NB4 (cell line): ENCODE data around the gene PLCD1.

Experiments
- DNase-seq: peaks from one replicate; pipeline ENCODE4 v3.0.0; 2010; ENCODE audit warnings: low read depth
- H3K4me3 ChIP-seq: one replicate; pipeline ENCODE4 v1.5.1; 2011; ENCODE audit warnings: mild to moderate bottlenecking, low read depth, low read length, moderate library complexity
- MYC ChIP-seq: IDR thresholded peaks from 2 replicates; pipeline ENCODE4 v1.6.1; 2011; ENCODE audit warnings: low read depth, low read length
- POLR2A ChIP-seq: IDR thresholded peaks from 2 replicates; pipeline ENCODE4 v1.6.1; 2011; ENCODE audit warnings: mild to moderate bottlenecking; ENCODE audit not compliant: insufficient read length; ENCODE audit errors: extremely low read depth
- TF ChIP-seq, protein P1 (sequence below): IDR thresholded peaks from 2 replicates; pipeline ENCODE4 v1.6.1; 2011; ENCODE audit warnings: low read depth, low read length
- TF ChIP-seq, protein P2 (sequence below): IDR thresholded peaks from one replicate; pipeline ENCODE4 v1.5.1; 2012; ENCODE audit warnings: low read depth, low read length

Gene PLCD1

DNA sequence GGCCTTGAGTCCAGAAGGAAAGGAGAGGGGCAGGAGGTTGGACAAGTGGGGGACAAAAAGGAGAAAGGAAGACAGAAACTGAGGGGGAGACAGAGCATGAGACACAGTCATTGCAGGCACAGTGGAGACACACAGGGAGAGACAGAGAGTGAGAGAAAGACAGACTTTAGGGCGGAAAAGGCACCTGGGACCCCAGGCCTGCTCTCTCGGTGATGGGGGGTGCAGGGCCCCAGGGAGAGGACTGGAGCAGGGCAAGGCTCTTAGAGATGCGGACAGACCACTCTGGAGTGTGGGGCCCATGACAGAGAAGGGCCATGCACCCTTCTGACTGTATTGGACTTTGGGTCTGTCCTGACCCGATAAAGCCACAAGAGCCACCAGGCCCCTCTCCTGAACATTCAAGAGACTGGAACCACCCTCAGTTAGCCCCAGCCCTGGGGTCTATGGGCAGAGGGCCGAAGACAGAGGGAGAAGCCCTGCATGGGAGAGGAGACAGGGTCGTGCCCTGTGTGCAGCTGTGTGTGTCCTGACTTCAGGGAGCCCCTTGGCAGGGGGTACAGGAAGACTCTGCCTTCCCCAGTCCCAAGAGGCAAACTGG is 12.5 kb downstream of the PLCD1 start:
- TF ChIP-seq, protein P1, sequence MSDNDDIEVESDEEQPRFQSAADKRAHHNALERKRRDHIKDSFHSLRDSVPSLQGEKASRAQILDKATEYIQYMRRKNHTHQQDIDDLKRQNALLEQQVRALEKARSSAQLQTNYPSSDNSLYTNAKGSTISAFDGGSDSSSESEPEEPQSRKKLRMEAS, result no peak
- TF ChIP-seq, protein P2, sequence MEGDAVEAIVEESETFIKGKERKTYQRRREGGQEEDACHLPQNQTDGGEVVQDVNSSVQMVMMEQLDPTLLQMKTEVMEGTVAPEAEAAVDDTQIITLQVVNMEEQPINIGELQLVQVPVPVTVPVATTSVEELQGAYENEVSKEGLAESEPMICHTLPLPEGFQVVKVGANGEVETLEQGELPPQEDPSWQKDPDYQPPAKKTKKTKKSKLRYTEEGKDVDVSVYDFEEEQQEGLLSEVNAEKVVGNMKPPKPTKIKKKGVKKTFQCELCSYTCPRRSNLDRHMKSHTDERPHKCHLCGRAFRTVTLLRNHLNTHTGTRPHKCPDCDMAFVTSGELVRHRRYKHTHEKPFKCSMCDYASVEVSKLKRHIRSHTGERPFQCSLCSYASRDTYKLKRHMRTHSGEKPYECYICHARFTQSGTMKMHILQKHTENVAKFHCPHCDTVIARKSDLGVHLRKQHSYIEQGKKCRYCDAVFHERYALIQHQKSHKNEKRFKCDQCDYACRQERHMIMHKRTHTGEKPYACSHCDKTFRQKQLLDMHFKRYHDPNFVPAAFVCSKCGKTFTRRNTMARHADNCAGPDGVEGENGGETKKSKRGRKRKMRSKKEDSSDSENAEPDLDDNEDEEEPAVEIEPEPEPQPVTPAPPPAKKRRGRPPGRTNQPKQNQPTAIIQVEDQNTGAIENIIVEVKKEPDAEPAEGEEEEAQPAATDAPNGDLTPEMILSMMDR, result no peak
- TF ChIP-seq MYC, result no peak
- no peak for TF ChIP-seq POLR2A
- H3K4me3 ChIP-seq, result no peak overlapping the region
- no peak for DNase-seq

DNA sequence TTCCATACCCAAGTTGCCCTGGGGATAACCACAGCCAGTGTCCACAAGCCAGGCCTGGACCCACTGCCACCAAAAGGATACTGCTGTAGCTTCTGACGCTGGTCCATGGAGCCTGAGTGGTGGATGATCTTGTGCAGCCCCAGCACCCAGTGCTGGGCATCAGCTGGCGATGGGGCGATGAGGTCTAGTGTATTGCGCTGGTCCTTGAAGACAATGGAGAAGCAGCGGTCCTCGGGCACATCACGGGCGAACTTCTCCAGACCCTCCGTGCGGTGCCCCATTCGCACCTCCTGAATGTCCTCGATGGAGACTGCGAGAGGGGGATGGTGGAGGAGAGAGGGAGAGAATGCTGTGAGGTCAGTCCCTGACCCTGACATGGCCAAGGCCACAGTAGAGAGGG is 13.0 kb downstream of the PLCD1 start:
- TF ChIP-seq, protein P1, result no peak
- TF ChIP-seq MYC (no peak), POLR2A (no peak)
- DNase-seq, result no peak
- H3K4me3 ChIP-seq, result no peak overlapping the region

DNA sequence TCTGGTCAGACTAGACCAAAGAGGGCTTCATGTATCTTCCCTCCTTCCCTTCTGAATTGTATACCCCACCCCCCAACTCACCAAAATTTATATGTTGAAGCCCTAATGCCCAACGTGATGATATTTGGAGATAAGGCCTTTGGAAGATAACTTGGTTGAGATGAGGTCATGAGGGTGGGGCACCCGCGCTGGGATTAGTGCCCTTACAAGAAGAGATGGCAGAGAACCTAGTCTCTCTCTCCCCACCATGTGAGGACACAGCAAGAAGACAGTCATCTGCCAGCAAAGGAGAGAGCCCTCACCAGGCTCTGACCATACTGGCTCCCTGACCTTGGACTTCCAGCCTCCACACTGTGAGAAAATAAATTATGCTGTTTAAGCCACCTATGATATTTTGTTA is 13.5 kb downstream of the PLCD1 start:
- DNase-seq, result no peak
- TF ChIP-seq, protein P1, result no peak
- H3K4me3 ChIP-seq, result no peak overlapping the region

DNA sequence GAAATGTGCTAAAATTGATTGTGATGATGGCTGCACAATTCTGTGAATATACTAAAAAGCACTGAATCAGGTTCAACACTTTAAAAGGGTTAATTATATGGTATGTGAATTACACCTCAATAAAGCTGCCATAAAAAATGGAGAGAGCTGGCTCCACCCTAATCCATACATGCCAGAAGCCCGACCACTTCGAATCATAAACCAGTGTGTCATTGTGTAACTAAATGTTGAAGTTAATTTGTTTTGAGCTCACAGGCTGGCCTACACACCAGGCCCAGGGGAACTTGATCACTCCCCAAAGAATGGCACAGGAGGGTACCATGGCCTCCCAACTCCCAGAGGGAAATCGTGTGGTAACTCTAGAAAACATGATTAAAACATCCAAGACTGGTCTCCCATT is 14.0 kb downstream of the PLCD1 start:
- TF ChIP-seq, protein P1, result no peak
- no peak for TF ChIP-seq MYC
- TF ChIP-seq, protein P2, result no peak
- no peak for TF ChIP-seq POLR2A
- DNase-seq, result no peak
- H3K4me3 ChIP-seq, result no peak overlapping the region

DNA sequence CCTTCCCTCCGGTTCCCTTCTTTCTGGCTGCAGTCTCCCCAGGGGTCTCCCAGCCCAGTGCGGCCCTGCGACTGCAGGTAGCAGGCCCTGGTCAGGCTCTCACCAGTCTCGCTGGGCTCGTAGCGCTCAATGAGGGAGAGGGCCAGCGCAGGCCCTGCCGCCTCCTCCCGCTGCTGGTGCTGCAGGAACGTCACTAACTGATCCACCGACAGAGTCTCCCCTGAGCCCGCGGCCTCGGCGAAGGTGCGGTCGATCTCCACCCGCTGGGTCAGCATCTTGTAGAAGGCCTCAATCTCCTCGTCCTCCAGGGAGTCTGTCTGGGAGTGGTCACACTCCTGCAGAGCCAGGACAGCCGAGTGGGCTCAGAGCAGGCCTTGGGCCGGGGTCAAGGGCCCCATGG is 18.3 kb downstream of the PLCD1 start:
- TF ChIP-seq, protein P1, result no peak
- TF ChIP-seq MYC (no peak), POLR2A (no peak)
- TF ChIP-seq, protein P2, result no peak
- H3K4me3 ChIP-seq, result no peak overlapping the region
- DNase-seq, result no peak

DNA sequence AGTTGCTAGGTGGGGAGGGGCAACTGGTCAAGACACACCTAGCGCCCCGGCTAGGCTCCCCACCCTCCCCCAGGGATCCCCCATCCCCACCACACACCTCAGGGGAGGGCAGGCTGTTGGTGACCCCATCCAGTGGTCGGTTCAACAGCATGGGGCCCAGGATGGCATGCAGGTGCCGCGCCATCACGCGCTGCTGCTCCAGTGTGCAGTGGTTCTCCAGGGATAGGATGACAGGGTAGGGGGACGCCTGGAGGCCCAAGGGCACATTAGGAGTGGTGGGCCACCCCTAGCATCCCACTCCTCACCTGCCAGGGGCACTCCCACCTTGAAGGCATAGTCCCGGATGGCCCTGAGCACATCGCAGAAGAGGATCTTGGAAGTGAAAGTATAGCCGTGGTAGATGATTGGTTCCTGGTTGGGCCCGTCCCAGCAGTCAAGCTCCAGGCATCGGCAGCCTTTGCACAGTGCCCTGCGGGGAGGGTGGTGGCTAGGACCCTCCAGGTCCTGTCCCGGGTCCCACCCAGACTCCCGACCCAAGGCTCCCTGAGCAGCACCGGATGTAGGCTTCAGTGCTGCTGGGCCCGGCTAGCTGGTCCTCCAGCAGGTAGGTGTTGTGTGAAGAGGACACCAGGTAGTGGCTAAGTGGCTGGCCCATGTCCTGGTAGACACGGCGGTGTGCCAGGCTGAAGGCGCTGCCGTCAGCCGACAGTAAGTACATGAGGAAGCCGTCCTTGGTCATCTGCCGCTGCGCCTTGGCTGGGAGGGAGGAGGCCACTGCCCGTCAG is 19.4 kb downstream of the PLCD1 start:
- DNase-seq, result no peak
- no peak overlapping the region for H3K4me3 ChIP-seq
- TF ChIP-seq MYC, result no peak
- TF ChIP-seq, protein P2, result no peak
- TF ChIP-seq POLR2A, result no peak
- TF ChIP-seq, protein P1, result no peak
